ENCODE results near the gene GPX4.

DNA sequence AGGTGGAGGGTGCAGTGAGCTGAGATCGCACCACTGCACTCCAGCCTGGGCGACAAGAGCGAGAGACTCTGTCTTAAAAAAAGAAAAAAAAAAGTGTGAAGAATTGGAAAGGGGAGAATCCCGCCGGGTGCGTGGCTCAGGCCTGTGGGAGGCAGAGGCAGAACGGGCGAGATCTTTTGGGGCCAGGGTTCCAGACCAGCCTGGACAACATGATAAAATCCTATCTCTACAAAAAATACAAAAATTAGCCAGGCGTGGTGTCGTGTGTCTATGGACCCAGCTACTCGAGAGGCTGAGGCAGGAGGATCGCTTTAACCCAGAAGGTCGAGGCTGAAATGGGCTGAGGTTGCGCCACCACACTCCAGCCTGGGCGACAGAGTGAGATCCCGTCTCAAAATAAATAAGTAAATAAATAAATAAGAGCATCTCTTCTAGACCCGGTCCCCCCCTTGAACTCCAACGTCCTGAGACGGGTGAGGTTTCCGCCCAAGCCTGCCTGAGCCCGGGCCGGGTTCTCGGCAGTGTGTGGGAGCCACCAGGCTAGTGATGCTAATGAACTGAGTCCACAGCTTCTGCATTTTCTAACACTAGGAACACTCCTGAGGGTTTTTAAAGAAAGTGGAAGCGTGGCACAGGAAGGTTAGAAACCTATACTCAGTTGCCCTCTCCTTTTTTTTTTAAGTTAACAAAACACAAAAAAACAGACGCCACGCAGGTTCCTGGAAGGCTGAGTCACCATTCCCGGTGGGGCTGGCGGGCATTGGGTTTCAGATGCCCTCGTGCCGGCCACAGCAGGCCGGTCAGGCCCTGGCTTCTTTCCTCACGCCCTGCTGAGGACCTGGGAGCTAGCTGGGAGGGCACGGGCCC, 22.0 kb downstream of the GPX4 start:
- TF ChIP-seq, protein P1, sequence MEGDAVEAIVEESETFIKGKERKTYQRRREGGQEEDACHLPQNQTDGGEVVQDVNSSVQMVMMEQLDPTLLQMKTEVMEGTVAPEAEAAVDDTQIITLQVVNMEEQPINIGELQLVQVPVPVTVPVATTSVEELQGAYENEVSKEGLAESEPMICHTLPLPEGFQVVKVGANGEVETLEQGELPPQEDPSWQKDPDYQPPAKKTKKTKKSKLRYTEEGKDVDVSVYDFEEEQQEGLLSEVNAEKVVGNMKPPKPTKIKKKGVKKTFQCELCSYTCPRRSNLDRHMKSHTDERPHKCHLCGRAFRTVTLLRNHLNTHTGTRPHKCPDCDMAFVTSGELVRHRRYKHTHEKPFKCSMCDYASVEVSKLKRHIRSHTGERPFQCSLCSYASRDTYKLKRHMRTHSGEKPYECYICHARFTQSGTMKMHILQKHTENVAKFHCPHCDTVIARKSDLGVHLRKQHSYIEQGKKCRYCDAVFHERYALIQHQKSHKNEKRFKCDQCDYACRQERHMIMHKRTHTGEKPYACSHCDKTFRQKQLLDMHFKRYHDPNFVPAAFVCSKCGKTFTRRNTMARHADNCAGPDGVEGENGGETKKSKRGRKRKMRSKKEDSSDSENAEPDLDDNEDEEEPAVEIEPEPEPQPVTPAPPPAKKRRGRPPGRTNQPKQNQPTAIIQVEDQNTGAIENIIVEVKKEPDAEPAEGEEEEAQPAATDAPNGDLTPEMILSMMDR (IDR thresholded peaks at IDR 0.05) = no peak
- TF ChIP-seq EZH2phosphoT487 (IDR thresholded peaks at IDR 0.05) = no peak
- no peak for TF ChIP-seq EZH2 (IDR thresholded peaks at IDR 0.05)

Data from neural progenitor cell (in vitro differentiated cells).